SK-N-MC (cell line): Measurements from ENCODE around the gene ANKMY1.

Experiments
- DNase-seq: peaks from one replicate; pipeline ENCODE4 v3.0.0-alpha.2; 2011; ENCODE audit warnings: low read depth, low spot score
- H3K27ac ChIP-seq: fragments of 200-600 bp; sonication (generic); 2 replicates; pipeline ENCODE4 v1.5.1; 2016; ENCODE audit warnings: mixed run types
- H3K36me3 ChIP-seq: fragments of 200-600 bp; sonication (generic); 2 replicates; pipeline ENCODE4 v1.6.1; 2017; ENCODE audit warnings: antibody characterized with exemption, low read length, mixed read lengths; ENCODE audit not compliant: insufficient read depth
- H3K4me3 ChIP-seq: fragments of 200-600 bp; sonication (generic); 2 replicates; pipeline ENCODE4 v1.5.1; 2016
- H3K9ac ChIP-seq: fragments of 200-600 bp; sonication (generic); 2 replicates; pipeline ENCODE4 v1.8.0; 2017; ENCODE audit warnings: mixed run types, mixed read lengths; ENCODE audit not compliant: insufficient read length
- H3K9me3 ChIP-seq: fragments of 200-600 bp; sonication (generic); 2 replicates; pipeline ENCODE4 v1.6.1; 2017; ENCODE audit warnings: low read depth, mild to moderate bottlenecking, antibody characterized with exemption, low read length, moderate library complexity, mixed read lengths
- EZH2 ChIP-seq: fragments of 200-600 bp; sonication (generic); IDR thresholded peaks from one replicate; pipeline ENCODE4 v1.6.1; 2017; ENCODE audit warnings: antibody characterized with exemption
- FOXP2 ChIP-seq: optimal IDR thresholded peaks from 2 replicates; pipeline ENCODE3; 2011; ENCODE audit warnings: mild to moderate bottlenecking, moderate library complexity; ENCODE audit not compliant: insufficient read depth; ENCODE audit errors: extremely low read length, control extremely low read depth
- POLR2AphosphoS5 ChIP-seq: IDR thresholded peaks from 2 replicates; pipeline ENCODE4 v1.6.1; 2012; ENCODE audit warnings: mild to moderate bottlenecking, low read depth, low read length, borderline replicate concordance

Gene ANKMY1

DNA sequence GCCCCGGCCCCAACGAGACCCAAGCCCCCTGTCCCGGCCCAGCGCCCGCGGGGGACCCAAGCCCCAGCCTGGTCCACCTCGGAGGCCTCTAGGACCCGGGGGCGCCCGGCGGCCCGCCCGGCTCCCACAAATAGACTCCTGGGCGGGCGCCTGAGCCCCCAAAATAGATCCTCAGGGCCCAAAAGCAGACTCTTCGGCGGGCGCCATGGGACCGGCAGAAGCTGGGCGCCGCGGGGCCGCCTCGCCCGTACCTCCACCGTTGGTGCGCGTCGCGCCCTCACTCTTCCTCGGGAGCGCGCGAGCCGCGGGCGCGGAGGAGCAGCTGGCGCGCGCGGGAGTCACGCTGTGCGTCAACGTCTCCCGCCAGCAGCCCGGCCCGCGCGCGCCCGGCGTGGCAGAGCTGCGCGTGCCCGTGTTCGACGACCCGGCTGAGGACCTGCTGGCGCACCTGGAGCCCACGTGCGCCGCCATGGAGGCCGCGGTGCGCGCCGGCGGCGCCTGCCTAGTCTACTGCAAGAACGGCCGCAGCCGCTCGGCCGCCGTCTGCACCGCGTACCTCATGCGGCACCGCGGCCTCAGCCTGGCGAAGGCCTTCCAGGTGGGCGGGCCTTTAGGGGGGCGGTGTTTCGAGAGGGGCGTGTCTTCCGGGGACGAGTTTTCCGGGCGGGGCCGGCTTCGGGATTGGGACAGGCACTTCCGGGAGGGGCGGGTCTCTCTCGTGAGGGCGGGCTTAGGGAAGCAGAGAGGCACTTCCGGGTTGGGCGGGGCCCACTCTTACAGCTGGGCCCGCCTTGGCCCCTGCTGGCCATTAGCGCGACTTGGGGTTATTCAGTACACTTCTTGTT, 2.9 kb upstream of the ANKMY1 start:
- Histone ChIP-seq H3K4me3 (peak overlapping the region; percentile 87), H3K27ac (peak overlapping the region; percentile 89), H3K9me3 (no peaks in the 10 kb centered on the region), H3K36me3 (0 out of 2 replicates have a peak, but pooled peaks cover 4% of the 10 kb centered on the region), H3K9ac (peak overlapping the region; percentile 94)
- DNase-seq: peak; percentile 79
- TF ChIP-seq EZH2 (no peak), POLR2AphosphoS5 (peak; percentile 93), FOXP2 (peak; percentile 67)

DNA sequence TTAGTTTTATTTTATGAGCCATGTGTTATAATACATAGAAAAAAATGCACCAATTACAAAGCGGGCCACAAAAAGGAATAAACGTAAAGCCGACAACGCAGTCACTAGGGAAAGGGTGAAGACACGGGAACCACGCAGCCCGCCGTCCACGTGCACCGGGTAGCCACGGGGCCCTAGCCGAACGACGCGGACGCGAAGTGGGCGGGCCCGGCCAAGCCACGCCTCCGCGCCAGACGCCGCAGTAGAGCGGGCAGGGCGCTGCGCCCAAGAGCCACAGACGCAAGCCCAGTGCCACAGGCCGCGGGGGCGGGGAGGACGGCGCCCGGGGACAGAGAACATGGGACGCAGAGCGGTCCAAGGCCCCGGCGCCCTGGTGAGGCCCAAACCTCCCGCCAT, 2.3 kb upstream of the ANKMY1 start, which contains the start of gene DUSP28:
Gene DUSP28 (plus strand): TSS at position 274 of the 396 bp plus-strand sequence. CDS start 328 bp downstream, outside the sequence.
- Histone ChIP-seq H3K9ac (peak within 1 kb of the TSS; percentile 94), H3K9me3 (no peaks in the 10 kb centered on the region), H3K36me3 (0 out of 2 replicates have a peak, but pooled peaks cover 4% of the 10 kb centered on the region), H3K4me3 (peak within 1 kb of the TSS; percentile 87), H3K27ac (peak within 1 kb of the TSS; percentile 89)
- TF ChIP-seq POLR2AphosphoS5 (peak; percentile 95), EZH2 (no peak), FOXP2 (no peak)
- DNase-seq: no peak

DNA sequence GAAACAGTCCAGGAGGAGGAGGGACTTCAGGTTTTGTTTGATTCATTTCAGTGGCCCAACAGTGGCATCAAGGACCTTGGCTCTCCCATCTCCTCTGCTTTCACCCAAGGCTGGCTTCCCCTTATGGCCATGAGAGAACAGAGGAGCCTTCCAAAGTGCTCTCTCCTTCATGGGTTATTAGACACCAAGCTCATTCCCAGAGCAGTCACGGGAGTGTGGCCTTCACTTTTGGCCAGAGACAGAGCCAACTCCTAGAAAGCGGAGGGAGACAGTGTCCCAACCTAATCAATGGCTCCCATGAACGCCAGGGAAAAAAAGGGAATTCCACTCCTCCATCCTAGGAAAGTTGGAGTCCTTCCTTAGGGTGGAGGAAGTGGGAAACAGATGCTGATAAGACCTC, 1.5 kb upstream of the ANKMY1 start:
- no peak for DNase-seq
- 0 out of 2 replicates have a peak, but pooled peaks cover 4% of the 10 kb centered on the region for H3K36me3 ChIP-seq
- H3K9ac ChIP-seq: no peak overlapping the region
- no peaks in the 10 kb centered on the region for H3K9me3 ChIP-seq
- H3K27ac ChIP-seq: no peak overlapping the region
- peak overlapping the region; percentile 87 for H3K4me3 ChIP-seq
- TF ChIP-seq FOXP2: no peak

DNA sequence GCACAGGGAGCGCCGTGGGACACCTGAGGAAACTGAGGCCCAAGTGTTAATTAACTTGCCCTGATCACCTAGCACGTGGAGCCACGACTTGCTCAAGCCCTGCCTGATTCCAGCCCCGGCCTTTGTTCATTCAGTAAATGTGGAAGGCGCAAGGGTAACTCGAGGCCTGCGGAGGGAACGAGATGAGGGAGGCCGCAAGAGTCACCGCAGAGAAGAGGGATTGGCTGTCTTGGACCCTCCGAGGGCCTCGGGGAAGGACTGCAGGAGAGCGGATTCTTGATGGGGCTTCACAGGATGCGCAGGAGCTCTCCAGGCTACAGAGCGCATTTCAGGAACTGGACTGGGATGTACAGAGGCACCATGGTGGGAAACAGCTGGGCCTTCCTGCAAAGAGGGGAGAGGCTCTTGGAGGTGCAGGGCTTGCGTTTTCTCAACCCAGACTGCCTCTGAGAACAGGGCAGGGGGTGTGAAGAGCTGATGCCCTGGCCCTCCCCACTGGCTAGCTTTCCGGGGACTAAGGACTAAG, 511 bp upstream of the ANKMY1 start:
- TF ChIP-seq FOXP2 (no peak), POLR2AphosphoS5 (no peak), EZH2 (no peak)
- H3K4me3 ChIP-seq: peak overlapping the region; percentile 67
- no peak overlapping the region for H3K9ac ChIP-seq
- no peak overlapping the region for H3K27ac ChIP-seq
- H3K9me3 ChIP-seq: no peaks in the 10 kb centered on the region
- no peak for DNase-seq
- H3K36me3 ChIP-seq: peaks cover 4% of the 10 kb centered on the region; the same call in 1 of the 2 replicates

DNA sequence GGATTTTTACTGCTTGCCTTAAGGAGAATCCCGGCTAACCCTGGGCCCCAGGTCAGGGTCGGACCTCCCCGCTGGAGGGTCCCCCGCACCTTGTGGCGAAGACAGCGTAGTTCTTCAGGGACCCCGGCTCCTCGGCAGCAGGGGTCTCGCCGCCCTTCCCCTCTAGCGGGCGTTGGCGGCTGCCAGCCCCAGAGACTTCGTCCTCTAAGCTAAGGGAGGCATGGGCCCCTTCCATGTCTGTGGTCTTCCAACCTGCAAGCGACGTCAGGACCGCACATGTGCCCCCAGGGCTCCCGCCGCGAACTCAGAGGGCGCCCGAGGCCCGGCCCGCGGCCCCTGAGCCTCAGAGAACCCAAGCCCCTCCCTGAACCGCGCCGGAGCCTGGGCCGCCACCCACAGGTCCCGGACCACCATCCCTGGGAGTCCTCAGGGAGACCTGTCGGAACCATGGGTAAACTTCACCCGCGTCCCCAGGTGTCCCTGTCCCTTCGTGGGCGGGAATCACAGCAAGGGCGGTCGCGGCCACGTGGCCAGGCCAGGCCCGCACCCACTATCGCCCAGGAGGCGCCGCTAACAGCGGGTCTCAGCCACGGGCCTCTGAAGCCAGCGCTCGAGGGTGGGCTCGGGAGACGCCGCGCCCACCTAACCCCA, 562 bp downstream of the ANKMY1 start:
- Histone ChIP-seq H3K9ac (no peak overlapping the region), H3K36me3 (peaks cover 9% of the 10 kb centered on the region)

DNA sequence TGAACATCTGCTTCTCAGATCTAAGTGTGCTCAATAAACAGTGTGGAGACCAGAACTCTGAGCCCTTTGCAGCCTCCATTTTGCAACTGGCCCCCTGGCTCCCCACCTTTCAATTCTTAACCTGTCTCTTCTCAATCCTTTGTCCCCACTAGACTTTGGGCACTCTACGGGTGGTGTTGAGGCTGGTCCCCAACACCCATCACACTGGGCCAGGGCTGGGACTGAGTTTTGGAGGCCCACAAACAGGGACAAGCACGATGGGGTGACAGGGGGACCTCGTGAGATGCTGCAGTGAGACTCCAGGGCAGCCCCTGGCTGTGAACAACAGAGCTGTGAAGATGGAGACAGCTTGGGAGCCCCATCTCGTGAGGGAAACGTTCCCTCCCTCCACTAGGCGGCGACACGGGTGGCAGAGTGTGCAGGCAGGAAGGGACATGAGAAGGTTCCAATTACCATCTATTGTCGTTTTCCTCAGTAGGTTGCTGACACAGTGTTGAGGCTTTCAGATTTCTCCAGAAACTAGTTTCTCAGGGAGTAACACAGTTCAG, 1.2 kb downstream of the ANKMY1 start:
- Histone ChIP-seq H3K9ac (no peak overlapping the region), H3K9me3 (no peaks in the 10 kb centered on the region), H3K4me3 (no peak overlapping the region), H3K36me3 (peaks cover 15% of the 10 kb centered on the region), H3K27ac (no peak overlapping the region)
- TF ChIP-seq EZH2 (no peak), FOXP2 (no peak), POLR2AphosphoS5 (no peak)
- no peak for DNase-seq

More for the DNA sequence above, 562 bp downstream of the ANKMY1 start:
- TF ChIP-seq FOXP2 (no peak), POLR2AphosphoS5 (no peak), EZH2 (no peak)
- no peaks in the 10 kb centered on the region for H3K9me3 ChIP-seq
- peak overlapping the region; percentile 67 for H3K4me3 ChIP-seq
- H3K27ac ChIP-seq: no peak overlapping the region
- DNase-seq: no peak

DNA sequence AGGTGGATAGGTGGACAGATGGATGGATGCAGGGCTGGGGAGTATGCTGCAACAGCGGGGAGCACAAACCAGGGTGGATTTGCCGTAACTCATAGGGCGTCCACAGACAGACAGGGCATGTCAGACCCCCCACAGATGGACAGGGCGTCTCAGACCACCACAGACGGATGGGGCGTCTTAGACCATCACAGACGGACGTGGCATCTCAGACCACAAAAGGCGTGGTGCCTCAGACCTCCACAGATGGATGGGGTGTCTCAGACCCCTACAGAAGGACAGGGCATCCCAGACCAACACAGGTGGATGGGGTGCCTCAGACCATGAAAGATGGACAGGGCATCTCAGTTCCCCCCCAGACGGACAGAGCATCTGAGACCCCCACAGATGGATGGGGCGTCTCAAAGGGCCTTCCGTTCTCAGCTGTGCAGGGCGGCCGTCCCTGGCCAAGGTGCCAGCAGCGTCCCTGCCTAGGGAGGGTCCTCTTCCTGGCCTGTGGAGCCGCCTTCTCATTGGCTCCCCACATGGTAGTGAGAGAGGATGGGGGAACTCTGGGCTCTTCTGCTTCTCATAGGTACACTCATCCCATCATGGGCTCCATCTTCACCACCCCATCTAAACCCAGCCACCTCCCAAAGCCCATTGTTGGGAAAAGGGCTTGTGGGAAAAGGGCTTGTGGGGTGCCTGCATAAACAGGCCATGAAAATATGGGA, 2.1 kb downstream of the ANKMY1 start:
- H3K27ac ChIP-seq: no peak overlapping the region
- H3K4me3 ChIP-seq: no peak overlapping the region
- DNase-seq: no peak
- TF ChIP-seq FOXP2 (no peak), POLR2AphosphoS5 (no peak), EZH2 (no peak)
- no peaks in the 10 kb centered on the region for H3K9me3 ChIP-seq
- no peak overlapping the region for H3K9ac ChIP-seq
- peaks cover 24% of the 10 kb centered on the region for H3K36me3 ChIP-seq
